GM21786 (cell line): ENCODE data around the gene MSX1.
"Not testable (repeated sequence)": the region's sequence is repeated elsewhere in the genome, so short reads cannot be mapped to it uniquely, and the experiment has no call there.

Source experiments
- ATAC-seq: cut with Tn5 transposase; IDR thresholded peaks from one replicate; pipeline ENCODE4 v1.9.1; 2021; ENCODE audit not compliant: unreplicated experiment

Gene MSX1

DNA sequence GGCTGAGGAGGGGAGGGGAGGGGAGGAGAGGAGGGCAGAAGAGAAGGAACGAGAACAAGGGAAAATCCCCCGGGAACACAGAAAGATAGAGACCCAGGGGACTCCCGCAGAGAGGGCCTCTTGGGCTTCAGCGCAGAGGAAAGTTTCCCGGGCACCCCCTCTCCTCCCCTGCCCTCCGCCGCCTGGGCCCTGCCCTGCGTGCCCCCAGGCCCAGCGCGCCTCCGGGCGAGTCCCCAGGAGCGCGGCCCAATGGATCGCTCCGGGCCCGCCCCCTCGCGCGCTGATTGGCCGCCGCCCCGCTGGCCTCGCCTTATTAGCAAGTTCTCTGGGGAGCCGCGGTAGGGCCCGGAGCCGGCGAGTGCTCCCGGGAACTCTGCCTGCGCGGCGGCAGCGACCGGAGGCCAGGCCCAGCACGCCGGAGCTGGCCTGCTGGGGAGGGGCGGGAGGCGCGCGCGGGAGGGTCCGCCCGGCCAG lies at the start of gene MSX1:
TSS of gene MSX1 (plus strand) at position 341 of the 474 bp plus-strand sequence. CDS start 235 bp downstream, outside the sequence.
- ATAC-seq = peak; percentile 88

DNA sequence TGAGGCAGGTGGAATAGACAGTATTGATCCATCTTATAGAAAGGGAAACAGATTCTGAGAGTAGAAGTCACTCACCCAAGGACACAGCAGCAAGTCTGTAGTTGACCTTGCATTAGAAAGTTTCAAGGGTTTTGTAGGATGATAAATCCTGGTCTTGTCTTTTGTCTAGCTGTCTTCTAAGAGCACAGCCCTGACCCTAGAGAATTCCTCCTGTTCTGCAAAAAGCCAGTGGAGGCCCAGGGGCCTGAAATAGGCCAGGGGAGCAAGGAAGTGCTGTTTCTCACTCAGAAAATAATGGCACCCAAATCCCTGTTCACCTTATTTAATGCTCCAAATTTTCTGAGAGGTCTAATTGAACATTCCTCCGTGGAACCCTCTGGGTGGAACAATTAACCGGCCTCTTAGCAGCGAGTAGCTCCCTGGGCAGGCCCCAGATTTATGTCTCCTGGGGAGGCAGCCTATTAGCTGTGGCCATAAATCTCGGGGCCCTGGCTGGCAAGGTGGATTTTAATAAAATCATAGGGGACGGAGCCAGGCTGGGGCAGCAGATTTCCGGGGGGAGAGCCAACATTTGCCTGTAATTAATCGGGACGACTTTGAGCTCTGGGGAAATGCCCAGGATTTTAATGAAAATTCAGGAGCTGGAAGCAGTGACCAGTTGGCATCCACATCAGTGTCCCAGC lies 49.2 kb upstream of the MSX1 start:
- ATAC-seq = no peak

DNA sequence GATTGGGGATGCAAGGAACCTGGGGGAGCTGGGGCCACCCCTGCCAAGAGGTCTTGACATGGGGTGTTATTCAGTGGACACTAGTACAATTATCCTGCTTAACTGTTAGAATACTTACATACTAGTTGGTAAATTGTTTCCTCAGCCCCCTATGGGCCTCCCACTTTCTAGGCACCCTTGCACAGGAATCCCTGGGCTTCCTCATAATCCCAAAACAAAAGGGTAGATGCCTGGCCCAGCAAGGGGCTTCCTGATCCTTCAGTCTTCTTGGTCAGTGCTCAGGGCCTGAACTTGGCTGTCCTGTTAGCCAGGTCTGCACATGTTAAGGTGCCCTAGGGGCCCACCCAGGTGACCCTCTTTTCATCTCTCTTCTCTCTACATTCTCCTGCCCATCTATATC lies 48.7 kb upstream of the MSX1 start:
- no peak for ATAC-seq

DNA sequence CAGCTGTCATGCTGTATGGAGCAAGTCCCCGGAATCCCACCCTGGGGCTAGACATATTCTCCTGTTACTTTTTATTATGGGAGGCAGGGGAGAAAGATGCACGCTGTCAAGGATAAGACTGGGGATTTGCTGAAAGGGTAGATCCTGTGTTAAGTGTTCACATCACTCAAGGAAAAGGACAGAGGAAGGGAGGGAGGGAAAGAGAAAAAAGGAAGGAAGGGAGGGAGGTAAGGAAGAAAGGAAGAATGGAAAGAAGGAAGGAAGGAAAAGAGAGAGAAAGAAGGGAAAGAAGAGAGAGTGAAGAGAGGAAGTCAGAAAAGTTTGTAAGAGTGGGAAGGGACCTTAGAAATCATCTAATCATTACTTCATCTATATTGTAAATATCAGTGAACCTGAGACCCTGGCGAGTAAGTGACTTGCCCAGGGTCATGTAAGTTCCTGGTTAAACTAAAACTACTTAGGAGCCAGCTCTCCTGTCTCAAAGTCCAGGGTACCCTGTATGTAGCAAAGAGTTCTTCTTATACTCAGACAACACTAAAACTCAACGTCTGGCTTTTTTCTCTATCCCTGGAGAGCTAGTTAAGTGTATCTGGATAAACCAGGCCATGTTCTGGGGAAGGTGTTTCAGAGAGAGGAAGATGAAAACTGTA lies 47.2 kb upstream of the MSX1 start:
- no peak for ATAC-seq

DNA sequence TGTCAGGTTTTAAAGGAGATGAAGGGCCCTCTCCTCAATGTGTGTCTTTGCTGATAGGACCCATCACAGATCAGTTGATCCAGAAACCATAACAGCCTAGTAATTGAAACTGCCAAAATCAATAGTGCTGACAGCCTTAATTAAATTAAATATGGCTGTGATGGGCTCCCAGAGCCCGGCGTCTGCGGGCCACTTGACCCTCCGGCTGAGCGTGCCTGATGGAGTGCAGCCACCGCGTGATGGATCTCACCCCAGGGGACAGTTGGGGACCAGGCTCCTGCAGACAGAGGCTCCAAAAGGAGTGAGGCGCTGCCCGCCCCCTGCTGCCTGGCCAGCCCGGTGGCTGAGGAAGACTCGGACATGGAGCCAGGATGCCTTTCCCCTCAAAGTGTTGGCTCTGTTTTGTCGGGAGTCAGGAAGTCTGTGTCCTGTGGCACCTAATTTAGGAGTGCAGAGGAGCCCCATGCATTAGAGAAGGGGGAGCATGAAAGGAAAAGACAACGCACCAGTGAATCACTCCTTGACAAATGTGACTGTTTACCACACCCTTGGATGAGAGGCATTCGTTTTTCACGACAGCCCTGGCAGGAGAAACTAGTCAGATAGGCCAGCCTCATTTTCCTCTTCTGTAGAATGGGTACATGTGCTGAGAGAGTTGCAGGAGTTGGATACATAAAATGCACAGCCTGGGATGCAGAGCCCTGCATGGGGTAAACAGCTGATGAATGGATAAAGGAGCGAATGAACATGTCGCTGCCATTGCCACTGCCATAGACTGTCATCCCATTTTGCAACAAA lies 40.9 kb upstream of the MSX1 start:
- ATAC-seq = no peak

DNA sequence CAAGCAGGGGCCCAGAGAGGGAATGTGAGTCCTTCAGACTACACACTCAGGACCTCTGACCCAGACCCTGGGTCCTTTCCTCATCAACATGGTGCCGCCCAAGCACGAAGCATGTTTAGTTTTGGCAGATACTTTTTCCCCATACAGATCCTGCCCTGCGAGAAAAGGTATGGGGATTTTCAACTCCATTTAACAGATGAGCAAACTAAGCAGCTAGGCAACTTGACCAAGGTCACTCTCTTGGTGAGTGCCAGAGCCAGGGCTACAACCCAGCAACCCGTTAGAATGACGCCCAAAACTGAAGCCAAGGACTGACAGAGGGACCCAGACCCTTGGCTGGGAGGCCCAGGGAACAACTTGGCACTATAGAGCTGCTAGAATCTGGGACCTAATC lies 40.3 kb upstream of the MSX1 start:
- no peak for ATAC-seq

DNA sequence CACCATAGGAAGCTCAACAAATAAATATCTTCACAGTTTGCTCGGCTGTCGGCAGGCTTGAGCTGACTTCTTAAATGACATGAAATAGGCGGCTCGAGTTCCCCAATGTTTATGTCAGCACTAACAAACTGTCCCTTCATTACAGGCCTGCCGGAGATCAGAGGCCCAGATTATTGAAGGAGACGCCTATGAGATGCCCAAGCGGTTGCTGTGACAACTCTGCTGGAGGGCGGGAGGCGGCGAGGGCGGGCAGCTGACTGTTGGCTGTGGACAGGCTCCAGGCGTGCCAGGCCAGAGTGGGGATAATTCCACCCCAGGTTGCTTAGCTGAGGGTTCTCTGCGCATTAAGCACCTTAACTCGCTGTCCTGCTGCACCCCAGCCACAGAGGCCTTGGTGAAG lies 39.2 kb upstream of the MSX1 start:
- no peak for ATAC-seq

DNA sequence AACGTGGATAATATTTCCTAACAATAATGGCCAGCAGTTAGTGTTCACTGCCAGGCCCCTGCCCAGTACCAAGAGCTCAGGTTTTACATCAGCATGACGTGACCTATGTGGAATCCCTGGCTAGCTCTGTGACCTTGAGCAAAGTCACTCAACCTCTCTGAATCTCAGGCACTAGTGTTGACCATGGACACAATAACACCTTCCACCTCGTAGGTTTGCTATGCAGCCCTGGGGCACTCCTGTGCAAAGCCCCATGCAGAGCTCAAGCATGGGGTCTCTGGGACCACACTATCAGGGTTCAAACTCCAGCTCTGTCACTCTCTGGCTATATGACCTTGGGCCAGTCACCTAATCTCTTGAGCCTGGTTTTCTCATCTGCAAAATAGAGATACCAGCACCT lies 38.7 kb upstream of the MSX1 start:
- ATAC-seq = no peak

DNA sequence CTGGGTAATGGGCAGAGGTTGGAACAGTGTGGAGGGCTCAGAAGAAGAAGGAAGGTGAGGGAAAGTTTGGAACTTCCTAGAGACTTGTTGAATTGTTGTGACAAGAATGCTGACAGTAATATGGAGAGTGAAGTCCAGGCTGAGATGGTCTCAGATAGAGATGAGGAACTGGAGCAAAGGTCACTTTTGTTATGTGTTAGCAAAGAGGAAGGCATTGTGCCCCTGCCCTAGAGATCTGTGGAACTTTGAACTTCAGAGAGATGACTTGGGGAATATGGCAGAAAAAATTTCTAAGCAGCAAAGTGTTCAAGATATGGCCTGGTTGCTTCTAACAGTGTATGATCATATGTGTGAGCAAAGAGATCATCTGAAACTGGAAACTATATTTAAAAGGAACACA lies 37.9 kb upstream of the MSX1 start:
- ATAC-seq = no peak

DNA sequence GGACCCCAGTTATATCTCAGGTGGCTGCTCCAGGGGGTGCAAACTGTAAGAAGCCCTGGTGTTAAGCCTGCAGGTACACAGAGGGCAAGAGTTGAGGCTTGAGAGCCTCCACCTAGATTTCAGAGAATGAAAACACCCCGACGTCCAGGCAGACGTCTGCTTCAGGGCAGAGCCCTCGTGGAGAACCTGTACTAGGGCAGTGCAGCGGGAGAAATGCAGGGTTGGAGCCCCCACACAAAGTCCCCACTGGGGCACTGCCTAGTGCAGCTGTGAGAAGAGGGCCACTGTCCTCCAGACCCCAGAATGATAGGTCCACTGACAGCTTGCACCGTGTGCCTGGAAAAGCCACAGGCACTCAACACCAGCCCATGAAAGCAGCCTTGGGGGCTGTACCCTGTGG lies 37.2 kb upstream of the MSX1 start:
- not testable (repeated sequence) for ATAC-seq

DNA sequence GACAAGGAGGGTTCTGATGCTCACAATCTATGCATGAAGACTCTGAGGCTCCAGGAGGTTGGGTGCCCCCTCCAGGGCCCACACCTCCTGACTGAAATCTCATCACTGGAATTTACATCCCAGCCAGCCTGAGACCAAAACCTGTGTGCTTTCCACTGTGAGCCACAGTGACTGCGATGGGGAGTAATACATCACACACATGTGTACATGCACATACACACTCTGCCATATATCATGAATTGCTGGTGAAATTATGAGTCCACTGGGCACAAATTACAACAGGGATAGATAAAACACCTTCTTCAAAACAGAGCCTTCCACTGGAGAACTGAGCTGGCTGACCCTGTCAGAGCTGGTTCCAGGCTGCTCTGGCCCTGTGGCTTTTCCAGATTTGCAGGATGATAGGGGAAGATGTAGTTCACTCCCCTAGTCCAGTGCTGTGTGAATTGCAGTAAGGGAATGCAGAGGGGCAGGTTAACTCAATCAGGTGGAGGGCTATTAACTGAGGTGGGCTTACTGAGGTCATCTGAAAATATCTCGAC lies 35.8 kb upstream of the MSX1 start:
- ATAC-seq = no peak

DNA sequence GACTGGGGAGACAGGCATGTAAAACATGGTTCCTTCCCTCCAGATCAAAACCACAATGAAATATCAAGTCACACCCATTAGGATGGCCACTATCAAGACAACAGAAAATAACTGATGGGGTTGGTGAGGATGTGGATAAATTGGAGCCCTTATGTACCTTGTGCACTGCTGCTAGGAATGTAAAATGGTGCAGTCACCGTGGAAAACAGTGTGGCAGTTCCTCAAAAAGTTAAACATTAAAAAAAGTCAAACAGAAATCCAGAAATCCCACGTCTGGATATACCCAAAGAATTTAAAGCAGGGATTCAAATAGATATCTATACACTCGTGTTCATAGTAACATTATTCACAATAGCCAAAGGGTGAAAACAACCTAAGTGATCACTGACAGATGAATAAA lies 35.2 kb upstream of the MSX1 start:
- ATAC-seq = no peak

DNA sequence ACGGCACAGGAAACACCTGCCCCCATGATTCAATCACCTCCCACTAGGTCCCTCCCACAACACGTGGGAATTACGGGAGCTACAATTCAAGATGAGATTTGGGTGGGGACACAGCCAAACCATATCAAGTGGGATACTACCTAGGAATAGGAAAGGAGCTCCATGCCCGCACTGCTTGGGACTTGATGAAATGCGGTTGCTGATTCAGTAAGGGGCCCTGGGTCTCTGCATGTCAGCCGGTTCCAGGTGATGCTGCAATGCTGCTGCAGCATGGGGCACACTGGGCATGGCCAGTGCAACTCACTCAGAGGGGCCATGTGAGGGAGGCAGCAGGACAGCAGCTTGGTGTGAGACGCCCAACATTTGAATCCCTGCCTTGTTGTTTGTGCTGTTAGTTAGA lies 34.0 kb upstream of the MSX1 start:
- ATAC-seq = no peak

DNA sequence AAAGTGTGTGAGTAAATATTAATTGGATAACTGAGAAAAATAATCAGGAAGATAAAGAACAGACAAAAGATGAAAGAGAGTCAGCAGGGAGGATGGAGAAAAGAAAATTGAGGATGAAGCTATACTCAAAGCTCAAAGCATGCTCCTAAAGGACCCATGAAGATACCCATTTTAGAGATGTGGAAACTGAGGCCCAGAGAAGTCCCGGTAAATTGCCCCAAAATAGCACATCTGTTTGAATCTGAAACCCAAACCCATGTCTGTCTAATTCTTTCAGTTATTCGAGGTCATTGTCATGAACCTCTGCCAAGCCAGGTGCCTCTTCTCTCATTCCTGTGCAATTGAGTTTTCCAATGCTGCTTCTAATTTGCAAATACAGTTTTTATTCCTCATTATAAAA lies 29.6 kb upstream of the MSX1 start:
- no peak for ATAC-seq

DNA sequence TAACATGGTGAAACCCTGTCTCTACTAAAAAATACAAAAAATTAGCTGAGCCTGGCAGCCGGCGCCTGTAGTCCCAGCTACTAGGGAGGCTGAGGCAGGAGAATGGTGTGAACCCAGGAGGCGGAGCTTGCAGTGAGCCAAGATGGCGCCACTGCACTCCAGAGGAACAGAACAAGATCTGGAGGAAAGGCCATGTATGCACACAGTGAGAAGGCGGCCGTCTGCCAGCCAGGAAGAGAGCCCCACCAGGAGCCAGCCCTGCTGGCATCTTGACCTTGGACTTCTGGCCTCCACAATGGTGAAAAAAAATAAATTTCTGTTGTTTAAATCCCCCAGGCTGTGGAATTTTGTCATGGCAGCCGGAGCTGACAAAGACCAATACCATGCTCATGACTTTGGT lies 28.2 kb upstream of the MSX1 start:
- ATAC-seq = no peak

DNA sequence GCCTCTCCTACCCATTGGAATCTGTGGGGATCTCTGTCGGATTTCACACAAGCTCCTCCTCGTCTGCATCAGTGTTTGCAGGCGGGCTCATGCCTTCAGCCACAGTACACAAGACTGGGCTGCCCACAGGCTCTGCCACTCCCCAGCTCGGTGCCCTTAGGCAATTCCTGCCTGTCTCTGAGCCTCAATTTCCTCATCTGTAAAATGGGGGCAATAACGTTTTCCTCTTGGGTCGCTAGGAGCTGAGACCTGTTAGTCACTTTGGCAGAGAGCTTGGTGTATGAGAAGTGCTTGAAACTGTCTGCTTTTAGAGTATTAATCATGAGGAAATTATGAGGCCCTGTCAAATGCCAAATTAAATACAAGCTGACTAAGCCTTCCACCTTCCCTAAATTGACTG lies 27.6 kb upstream of the MSX1 start:
- no peak for ATAC-seq

DNA sequence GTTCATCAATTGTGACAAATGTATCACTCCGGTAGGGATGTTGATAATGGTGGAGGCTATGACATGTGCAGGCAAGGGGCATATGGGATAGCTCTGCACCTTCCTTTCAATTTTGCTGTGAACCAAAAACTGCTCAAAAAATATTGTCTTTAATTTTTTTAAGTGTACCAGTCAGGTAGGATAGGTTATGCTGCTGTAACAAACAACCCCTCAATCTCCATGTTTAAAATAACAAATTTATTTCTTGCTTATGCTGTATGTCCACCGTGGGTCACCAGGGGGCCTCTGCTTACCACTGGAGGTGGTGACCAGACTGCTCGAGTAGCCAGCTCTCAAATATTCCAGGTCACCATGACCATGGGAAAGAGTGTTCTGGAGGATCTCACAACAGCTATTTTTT lies 23.4 kb upstream of the MSX1 start:
- no peak for ATAC-seq

DNA sequence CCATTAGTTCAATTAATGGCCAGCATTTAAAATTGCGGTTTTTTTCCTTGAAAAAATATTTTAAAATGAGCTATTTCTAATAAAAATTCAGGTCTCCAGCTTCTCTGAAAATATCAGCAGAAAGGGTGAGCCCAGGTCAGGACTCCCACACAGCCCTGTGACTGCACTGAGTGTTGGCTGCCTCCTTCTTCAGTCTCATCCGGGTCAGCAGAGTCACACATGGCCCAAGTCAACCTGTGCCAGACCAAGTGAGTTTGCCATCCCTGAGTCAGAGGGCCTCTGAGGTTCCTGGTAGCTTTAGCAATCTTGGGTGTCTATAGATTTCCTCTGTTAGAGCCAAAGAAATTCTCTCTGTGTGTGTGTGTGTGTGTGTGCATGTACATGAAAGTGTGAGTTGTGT lies 22.1 kb upstream of the MSX1 start:
- ATAC-seq = no peak

DNA sequence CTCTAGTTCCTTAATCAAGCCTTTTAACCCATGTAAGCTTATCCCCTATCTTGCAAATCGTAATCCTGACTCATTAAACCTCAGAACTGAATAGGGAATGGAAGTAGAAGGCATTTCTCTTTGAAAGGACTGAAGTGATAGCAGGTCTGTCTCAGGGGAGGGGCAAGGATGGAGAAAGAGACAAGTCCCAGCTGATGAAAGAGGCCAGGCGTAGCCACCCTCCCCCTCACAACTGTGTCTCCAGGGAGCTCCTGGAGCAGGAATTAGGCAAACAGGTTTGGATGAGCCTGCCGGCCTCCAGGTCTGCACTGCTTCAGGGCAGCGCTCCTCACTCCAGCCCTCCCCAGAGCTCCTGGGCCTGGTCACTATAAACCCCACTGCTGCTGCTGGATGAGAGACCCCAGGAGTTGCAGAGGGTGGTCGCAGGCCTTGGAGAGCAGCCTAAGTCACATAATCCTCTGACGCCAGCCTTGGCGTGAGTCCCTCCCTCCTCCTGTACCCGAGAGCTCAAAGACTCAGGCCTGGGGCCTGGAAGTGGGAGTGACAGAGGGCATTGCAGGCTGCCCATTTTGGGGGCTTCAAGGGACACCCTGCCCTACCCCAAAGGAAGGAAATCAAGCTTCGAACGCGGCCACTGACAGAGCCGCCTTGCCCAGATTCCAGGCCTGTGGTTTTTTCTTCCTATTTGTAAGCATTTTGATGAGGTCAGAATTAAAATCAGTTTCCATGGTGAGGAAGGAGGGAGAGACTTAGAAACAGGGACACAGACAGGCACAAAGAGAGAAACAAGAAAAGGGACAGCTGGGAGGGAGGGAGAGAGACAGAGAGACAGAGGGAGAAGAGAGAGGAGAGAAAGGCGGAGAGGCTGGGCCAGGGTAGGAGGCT lies 21.2 kb upstream of the MSX1 start:
- no peak for ATAC-seq

DNA sequence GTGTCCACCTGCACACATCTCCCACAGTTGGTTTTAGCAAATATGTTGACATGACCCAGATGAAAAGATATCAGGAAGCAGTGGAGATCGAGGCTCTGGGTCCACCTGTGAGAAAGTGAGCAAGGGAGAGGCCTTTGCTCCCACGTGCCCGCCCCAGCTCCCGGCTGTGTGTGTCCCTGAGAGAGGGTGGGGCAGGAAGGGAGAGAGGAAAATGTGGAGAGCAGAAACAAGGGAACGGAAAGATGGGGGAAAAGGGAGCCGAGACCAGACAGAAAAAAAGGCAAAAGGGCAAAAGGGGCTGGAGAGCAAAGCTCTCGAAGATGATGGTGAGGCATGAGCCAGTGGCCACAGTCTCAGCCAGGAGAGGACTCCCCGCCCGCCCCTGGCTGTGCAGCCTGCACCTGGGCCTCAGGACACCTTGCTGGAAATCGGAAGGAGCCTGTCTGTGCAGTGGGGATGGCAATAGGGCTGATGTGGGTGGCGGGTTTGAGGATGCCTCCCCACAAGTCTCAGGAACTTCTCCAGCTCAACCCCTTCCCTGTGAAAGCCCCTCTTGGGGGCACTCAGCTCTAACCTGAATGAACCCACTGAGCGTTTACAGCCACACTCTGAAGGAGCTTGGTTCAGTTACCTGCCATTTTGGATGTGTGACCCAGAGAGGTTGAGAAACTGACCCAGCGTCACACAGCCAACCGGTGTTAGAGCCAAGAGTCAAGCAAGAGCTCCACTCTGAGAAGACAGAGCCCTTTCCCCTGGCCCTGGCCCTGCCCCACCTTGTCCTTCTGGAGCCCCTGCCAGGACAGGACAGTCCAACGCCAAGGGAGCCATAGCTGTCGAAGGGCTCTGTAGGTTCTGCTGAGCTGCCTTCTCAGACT lies 20.3 kb upstream of the MSX1 start:
- no peak for ATAC-seq
